Activated T-cell treated with anti-CD3 and anti-CD28 coated beads, Interleukin-2, amount 50 U/mL, for 72 hours (primary cell): Measurements from ENCODE around the gene TAX1BP3. TPM values are rescaled to one million over a fixed set of nuclear protein-coding genes. Genes with fewer than 3 reads are reported as not detected.

ENCODE experiments used
- ATAC-seq, 2 donors: fragments of 150-1000 bp; cut with Tn5 transposase; replicated peaks in 1 of 2; 2 replicates each; pipeline ENCODE4 v1.10.0; 2021; ENCODE audit warnings: moderate library complexity in 2 of 2, mild to moderate bottlenecking in 1 of 2
- DNase-seq, 2 donors: peaks; one replicate each; pipeline ENCODE4 v3.0.0; 2021 to 2022; ENCODE audit warnings: mixed read lengths in 1 of 2
- H3K27ac Mint-ChIP-seq: one replicate; pipeline ENCODE4 v1.8.0; 2022; ENCODE audit warnings: mild to moderate bottlenecking, moderate library complexity, mixed read lengths
- H3K27me3 Mint-ChIP-seq: one replicate; pipeline ENCODE4 v1.8.0; 2022; ENCODE audit warnings: low read depth, mixed read lengths
- H3K36me3 Mint-ChIP-seq, 2 donors: one replicate each; pipeline ENCODE4 v1.8.0; 2022; ENCODE audit warnings: mixed read lengths in 2 of 2, mild to moderate bottlenecking in 1 of 2; ENCODE audit not compliant: insufficient read depth in 2 of 2
- H3K4me1 Mint-ChIP-seq: one replicate; pipeline ENCODE4 v1.8.0; 2022; ENCODE audit warnings: low read depth, mixed read lengths
- H3K4me3 Mint-ChIP-seq, 2 donors: one replicate each; pipeline ENCODE4 v1.8.0; 2022; ENCODE audit warnings: mild to moderate bottlenecking in 2 of 2, mixed read lengths in 2 of 2, moderate library complexity in 2 of 2
- H3K9me3 Mint-ChIP-seq, 2 donors: one replicate each; pipeline ENCODE4 v1.8.0; 2022; ENCODE audit warnings: mixed read lengths in 2 of 2
- total RNA-seq, 2 donors: library from RNA; stranded (reverse); gene quantifications; one replicate each; pipeline ENCODE4 v1.2.3, GENCODE V29; 2022

Gene TAX1BP3
- total RNA-seq, 2 donors from 2014 or later, result 10.6 to 12.3 TPM

GRCh38 chr17:3695129-3695722, 26.8 kb upstream of the TAX1BP3 start:
- DNase-seq (no peak), ATAC-seq (peak; percentile 20 to 28)
- no peaks in the 10 kb centered on the region for H3K27me3 Mint-ChIP-seq
- peaks cover 0 to 2% of the 10 kb centered on the region in 2 donors for H3K9me3 Mint-ChIP-seq
- peaks cover 44% of the 10 kb centered on the region for H3K4me1 Mint-ChIP-seq
- H3K4me3 Mint-ChIP-seq, result peak overlapping the region; percentile 79 to 89
- H3K27ac Mint-ChIP-seq, result no peak overlapping the region
- peaks cover 0 to 8% of the 10 kb centered on the region in 2 donors for H3K36me3 Mint-ChIP-seq

DNA sequence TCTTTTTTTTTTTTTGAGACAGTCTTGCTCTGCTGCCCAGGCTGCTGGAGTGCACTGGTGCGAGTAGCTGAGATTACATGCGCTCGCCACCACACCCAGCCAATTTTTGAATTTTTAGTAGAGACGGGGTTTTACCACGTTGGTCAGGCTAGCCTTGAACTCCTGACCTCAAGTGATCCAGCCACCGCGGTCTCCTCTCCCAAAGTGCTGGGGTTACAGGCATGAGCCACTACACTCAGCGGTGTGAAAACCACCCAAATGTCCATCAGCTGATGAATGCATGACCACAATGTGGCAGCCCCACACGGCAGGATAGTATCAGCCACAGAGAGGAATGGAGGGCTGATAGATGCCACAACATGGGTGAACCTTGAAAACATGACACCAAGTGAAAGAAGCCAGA, 25.5 kb upstream of the TAX1BP3 start:
- Mint-ChIP-seq H3K9me3 (peaks cover 0 to 2% of the 10 kb centered on the region in 2 donors), H3K27me3 (no peaks in the 10 kb centered on the region), H3K27ac (peak overlapping the region; percentile 44), H3K36me3 (peaks cover 0 to 11% of the 10 kb centered on the region in 2 donors), H3K4me1 (peaks cover 44% of the 10 kb centered on the region), H3K4me3 (peak overlapping the region; percentile 79 to 89)
- DNase-seq (peak; percentile 71 to 72), ATAC-seq (peak; percentile 64 to 75)

GRCh38 chr17:3693141-3693540, 24.8 kb upstream of the TAX1BP3 start:
- DNase-seq, result no peak
- Mint-ChIP-seq H3K36me3 (peaks cover 0 to 11% of the 10 kb centered on the region in 2 donors), H3K27me3 (no peaks in the 10 kb centered on the region), H3K27ac (peak overlapping the region; percentile 54), H3K4me3 (peak overlapping the region; percentile 39 to 51), H3K9me3 (peaks cover 0 to 2% of the 10 kb centered on the region in 2 donors), H3K4me1 (peaks cover 44% of the 10 kb centered on the region)
- no peak for ATAC-seq

- H3K4me3 Mint-ChIP-seq, result peak overlapping the region in 1 of 2 donors; percentile 39
- ATAC-seq, result no peak
- no peaks in the 10 kb centered on the region for H3K27me3 Mint-ChIP-seq
- peaks cover 0 to 5% of the 10 kb centered on the region in 2 donors for H3K36me3 Mint-ChIP-seq
- no peaks in the 10 kb centered on the region for H3K9me3 Mint-ChIP-seq
- no peak for DNase-seq
- no peak overlapping the region for H3K27ac Mint-ChIP-seq
- H3K4me1 Mint-ChIP-seq, result peaks cover 44% of the 10 kb centered on the region
These were observed 24.0 kb upstream of the TAX1BP3 start for GRCh38 chr17:3692346-3692745.

DNA sequence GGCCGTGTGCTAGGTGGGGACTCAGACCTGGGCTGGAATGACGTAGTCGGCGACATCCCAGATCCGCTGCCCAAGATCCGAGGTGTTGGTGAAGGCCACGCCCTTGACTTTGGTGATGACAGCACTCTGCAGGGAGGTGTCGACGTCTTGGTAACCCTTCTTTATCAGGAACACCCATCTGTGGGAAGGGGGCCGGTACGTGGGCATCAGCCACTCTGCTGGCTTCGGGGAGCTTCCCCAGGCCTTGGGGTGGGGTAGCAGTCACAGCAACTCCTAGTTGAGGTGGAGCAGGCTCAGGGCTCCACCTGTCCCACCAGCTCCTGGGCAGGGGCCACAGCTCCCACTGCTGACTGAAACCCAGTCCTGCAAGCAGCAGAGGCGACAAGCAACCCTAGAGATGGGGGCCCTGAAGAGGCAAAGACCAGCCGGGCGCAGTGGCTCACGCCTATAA, 23.3 kb upstream of the TAX1BP3 start:
- ATAC-seq, result no peak
- Mint-ChIP-seq H3K27me3 (no peaks in the 10 kb centered on the region), H3K9me3 (no peaks in the 10 kb centered on the region)

DNA sequence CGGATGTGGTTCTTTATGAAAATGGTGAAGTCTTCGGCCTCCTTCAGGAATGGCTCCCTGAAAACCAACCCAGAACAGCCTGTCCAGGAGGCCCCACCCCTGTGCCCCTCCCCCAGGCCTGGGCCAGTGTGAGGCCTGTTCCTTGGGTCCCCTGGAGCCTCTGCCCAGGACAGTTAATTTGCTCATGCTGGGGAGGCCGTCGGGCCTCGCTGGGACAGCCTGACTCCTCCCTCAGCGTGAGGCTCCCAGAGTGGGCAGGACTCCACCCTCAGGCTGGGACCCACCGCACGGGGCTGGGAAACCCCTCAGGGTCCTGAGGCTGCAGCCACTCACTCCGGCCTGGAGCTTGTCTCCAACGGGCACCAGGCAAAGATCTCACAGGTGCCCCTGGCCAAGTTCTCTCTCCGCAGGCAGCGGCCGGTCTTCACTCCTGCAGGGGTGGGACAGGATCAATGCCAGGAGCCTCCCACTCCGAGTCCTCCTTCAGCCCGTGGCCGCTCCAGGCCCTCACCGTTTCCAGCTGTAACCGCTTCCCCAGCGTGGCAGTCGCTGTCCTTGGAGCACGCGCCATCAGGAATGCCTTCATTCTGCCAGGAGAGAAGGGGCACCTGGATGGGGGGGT, 21.8 kb upstream of the TAX1BP3 start:
- Mint-ChIP-seq H3K27me3 (no peaks in the 10 kb centered on the region), H3K4me3 (no peak overlapping the region), H3K27ac (no peak overlapping the region), H3K4me1 (peaks cover 39% of the 10 kb centered on the region), H3K9me3 (no peaks in the 10 kb centered on the region), H3K36me3 (peaks cover 0 to 5% of the 10 kb centered on the region in 2 donors)
- ATAC-seq, result no peak
- DNase-seq, result no peak

More for the DNA sequence above, 23.3 kb upstream of the TAX1BP3 start:
- no peak overlapping the region for H3K4me3 Mint-ChIP-seq
- peaks cover 42% of the 10 kb centered on the region for H3K4me1 Mint-ChIP-seq
- no peak overlapping the region for H3K27ac Mint-ChIP-seq
- no peak for DNase-seq
- H3K36me3 Mint-ChIP-seq, result peaks cover 0 to 5% of the 10 kb centered on the region in 2 donors

DNA sequence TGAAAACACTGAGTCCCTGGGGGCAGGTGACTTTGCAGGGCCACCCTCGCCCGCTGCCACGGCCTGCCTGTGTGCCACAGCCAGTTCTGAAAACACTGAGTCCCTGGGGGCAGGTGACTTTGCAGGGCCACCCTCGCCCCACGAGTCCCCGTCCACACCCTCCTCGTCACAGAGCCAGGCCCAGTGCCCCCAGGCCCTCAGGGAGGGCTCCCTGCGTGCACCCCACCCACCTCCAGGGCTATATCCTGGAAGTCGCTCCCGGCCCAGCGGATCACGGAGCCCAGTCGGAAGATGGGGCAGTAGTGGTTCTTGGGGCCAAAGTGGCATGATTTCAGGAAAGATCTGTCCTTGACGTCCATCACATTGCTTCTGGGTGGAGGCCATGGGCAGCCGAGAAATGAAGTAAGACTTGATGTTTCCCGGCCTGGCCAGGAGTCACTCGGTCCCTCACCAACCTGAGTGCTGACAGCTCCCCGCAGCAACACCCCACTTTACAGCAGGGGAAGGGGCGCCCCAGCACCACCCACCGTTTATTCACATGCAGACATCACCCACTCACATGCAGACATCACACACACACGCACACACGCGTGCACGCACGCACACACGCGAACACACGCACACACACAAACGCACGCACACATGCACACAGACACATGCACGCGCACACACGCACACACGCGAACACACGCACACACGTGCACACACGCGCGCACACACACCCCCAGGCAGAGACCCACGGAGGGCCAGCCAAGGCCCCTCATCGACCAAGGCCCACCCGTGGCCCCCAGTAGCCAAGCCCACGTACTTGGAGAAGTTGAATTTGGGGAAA, 21.1 kb upstream of the TAX1BP3 start:
- H3K36me3 Mint-ChIP-seq, result peaks cover 0 to 5% of the 10 kb centered on the region in 2 donors
- no peak overlapping the region for H3K27ac Mint-ChIP-seq
- peaks cover 35% of the 10 kb centered on the region for H3K4me1 Mint-ChIP-seq

DNA sequence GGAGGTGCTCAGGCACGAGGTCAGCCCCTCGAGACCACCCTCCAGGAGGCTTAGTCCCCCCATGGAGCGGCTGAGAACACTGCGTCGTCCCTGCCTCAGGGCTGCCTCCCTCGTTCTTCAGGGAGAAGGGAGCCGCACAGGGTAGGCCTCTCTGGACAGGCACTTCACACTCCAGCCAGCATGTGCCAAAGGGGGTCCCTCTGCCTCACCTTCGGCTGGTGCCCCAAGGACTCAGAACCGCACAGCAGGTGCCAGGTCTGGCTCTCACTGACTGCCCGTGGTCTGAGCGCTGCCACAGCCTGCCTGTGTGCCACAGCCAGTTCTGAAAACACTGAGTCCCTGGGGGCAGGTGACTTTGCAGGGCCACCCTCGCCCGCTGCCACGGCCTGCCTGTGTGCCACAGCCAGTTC, 20.5 kb upstream of the TAX1BP3 start:
- Mint-ChIP-seq H3K27me3 (no peaks in the 10 kb centered on the region), H3K4me3 (no peak overlapping the region), H3K36me3 (peaks cover 0 to 5% of the 10 kb centered on the region in 2 donors), H3K4me1 (peaks cover 29% of the 10 kb centered on the region), H3K9me3 (no peaks in the 10 kb centered on the region), H3K27ac (no peak overlapping the region)
- DNase-seq (no peak), ATAC-seq (no peak)

More for the DNA sequence above, 21.1 kb upstream of the TAX1BP3 start:
- DNase-seq (no peak), ATAC-seq (no peak)
- Mint-ChIP-seq H3K4me3 (no peak overlapping the region), H3K9me3 (no peaks in the 10 kb centered on the region), H3K27me3 (no peaks in the 10 kb centered on the region)

DNA sequence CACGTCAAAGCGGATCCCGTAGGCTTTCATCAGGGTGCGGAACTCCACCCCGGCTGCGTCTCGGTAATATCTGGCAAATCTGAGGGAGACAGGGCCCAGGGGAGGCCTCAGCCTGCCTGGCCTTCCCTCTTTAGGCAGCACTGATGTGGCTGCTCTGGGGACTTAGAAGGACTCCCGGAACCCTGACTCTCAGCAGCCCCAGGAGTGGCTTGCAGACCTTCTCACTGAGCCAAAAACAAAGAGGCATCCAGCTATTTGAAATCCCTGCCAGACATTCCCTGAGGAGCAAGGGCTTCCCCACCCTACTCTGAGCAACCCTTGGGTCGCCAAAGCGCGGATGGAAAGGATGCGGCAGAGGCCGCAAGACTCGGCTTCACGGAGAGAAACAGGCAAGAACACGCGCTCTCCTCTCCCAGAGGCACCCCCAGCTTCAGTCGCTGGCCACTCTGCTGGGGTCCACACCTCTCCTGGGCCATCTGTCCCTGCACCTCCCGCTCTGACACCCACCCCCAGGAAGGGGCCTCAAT, 19.7 kb upstream of the TAX1BP3 start:
- H3K4me3 Mint-ChIP-seq, result no peak overlapping the region
- H3K27ac Mint-ChIP-seq, result no peak overlapping the region
- H3K4me1 Mint-ChIP-seq, result peaks cover 26% of the 10 kb centered on the region
- no peaks in the 10 kb centered on the region for H3K27me3 Mint-ChIP-seq
- no peak for DNase-seq
- H3K36me3 Mint-ChIP-seq, result peaks cover 0 to 5% of the 10 kb centered on the region in 2 donors
- no peaks in the 10 kb centered on the region for H3K9me3 Mint-ChIP-seq
- ATAC-seq, result no peak

DNA sequence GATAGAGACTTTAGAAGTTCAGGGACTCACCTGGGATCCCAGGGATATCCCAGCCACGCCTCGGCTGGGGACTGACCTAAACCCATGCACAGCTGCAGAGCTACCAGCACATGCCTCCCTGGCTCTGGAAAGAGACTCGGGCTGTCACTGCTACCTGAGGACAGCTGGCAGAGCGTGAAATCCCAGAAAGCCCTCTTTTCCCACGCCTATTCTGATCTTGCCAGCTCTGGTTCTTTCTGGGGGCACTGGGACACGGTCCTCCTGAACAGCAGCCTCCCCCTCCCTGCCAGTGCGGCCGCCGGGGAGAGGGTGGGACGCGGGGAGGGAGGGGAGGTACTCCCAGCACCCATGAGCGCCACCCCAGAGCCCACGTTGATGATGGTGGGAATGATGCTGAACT, 16.8 kb upstream of the TAX1BP3 start:
- H3K27me3 Mint-ChIP-seq, result no peaks in the 10 kb centered on the region
- DNase-seq (no peak), ATAC-seq (no peak)
- peaks cover 17% of the 10 kb centered on the region for H3K4me1 Mint-ChIP-seq
- H3K27ac Mint-ChIP-seq, result no peak overlapping the region
- no peaks in the 10 kb centered on the region for H3K9me3 Mint-ChIP-seq
- peaks cover 0 to 7% of the 10 kb centered on the region in 2 donors for H3K36me3 Mint-ChIP-seq
- H3K4me3 Mint-ChIP-seq, result no peak overlapping the region

DNA sequence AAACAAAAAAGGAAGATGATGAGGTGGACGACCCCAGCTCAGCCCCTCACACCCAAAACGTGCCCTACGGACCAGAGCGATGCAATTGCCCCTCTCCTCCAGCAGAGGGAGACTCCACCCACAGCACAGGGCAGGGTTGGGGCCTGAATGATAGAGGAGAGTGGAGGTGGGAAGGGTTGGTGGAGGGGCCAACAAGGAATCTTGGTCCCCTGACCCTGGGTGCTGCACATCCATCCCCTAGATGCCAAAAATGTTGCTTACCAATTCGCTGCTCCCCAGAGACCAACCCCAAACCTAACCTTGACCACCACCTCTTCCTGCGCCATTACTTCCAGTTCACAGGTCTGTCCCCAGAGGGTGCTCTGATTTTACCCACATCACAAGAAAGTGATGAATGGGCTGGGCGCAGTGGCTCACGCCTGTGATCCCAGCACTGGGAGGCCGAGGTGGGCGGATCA, 14.7 kb upstream of the TAX1BP3 start:
- H3K27ac Mint-ChIP-seq, result no peak overlapping the region
- H3K4me1 Mint-ChIP-seq, result peaks cover 17% of the 10 kb centered on the region
- H3K36me3 Mint-ChIP-seq, result peaks cover 0 to 4% of the 10 kb centered on the region in 2 donors
- DNase-seq (peak; percentile 60 to 70), ATAC-seq (peak; percentile 89 to 92)
- H3K9me3 Mint-ChIP-seq, result no peaks in the 10 kb centered on the region
- H3K4me3 Mint-ChIP-seq, result no peak overlapping the region
- no peaks in the 10 kb centered on the region for H3K27me3 Mint-ChIP-seq

GRCh38 chr17:3682033-3682432, 13.7 kb upstream of the TAX1BP3 start:
- Mint-ChIP-seq H3K36me3 (peaks cover 0 to 6% of the 10 kb centered on the region in 2 donors), H3K4me1 (peaks cover 17% of the 10 kb centered on the region), H3K27me3 (no peaks in the 10 kb centered on the region), H3K9me3 (no peaks in the 10 kb centered on the region), H3K4me3 (no peak overlapping the region), H3K27ac (no peak overlapping the region)
- no peak for ATAC-seq
- DNase-seq, result no peak

GRCh38 chr17:3681565-3681964, 13.2 kb upstream of the TAX1BP3 start:
- H3K4me1 Mint-ChIP-seq, result peaks cover 17% of the 10 kb centered on the region
- ATAC-seq, result no peak
- no peak for DNase-seq
- no peaks in the 10 kb centered on the region for H3K9me3 Mint-ChIP-seq
- H3K36me3 Mint-ChIP-seq, result peaks cover 0 to 6% of the 10 kb centered on the region in 2 donors
- no peaks in the 10 kb centered on the region for H3K27me3 Mint-ChIP-seq
- no peak overlapping the region for H3K27ac Mint-ChIP-seq
- H3K4me3 Mint-ChIP-seq, result no peak overlapping the region
